GM12878 (cell line): ENCODE data around the gene GGT1. TPM values are rescaled to one million over a fixed set of nuclear protein-coding genes. Genes with fewer than 3 reads are reported as not detected.

ENCODE experiments used
- ATAC-seq: fragments of 200-7000 bp; cut with Tn5 transposase; 3 replicates; pipeline ENCODE4 v1.9.1; 2020; ENCODE audit warnings: mild to moderate bottlenecking, moderate library complexity
- BruUV-seq: library from RNA; stranded (reverse); fragments of 400-500 nt; replicated peaks from 2 replicates; lab custom pipeline; 2021; lab: Mats Ljungman, UMichigan
- CTCF ChIA-PET: fragments of 300-600 bp; sonication (Branson Sonifier 250); formaldehyde crosslinking; extraction: SDS; loops from one replicate; lab custom pipeline; 2021; ENCODE audit warnings: inconsistent platforms; lab: Yijun Ruan, JAX
- POLR2A ChIA-PET: fragments of 350-600 bp; formaldehyde crosslinking; extraction: SDS; loops from one replicate; lab custom pipeline; 2021; ENCODE audit warnings: inconsistent platforms; lab: Charles Lee
- RAD21 ChIA-PET: fragments of 300-600 bp; sonication (Branson Sonifier 250); formaldehyde crosslinking; loops from one replicate; lab custom pipeline; 2023; ENCODE audit warnings: antibody characterized with exemption; ENCODE audit not compliant: unreplicated experiment; lab: Charles Lee
- SMC1A ChIA-PET: fragments of 300-600 bp; sonication (Branson Sonifier 250); formaldehyde crosslinking; loops from one replicate; lab custom pipeline; 2023; ENCODE audit not compliant: unreplicated experiment, uncharacterized antibody; lab: Charles Lee
- DNase-seq: peaks from one replicate; pipeline ENCODE4 v3.0.0-alpha.2; 2011; ENCODE audit warnings: low read depth, low spot score
- FAIRE-seq: peaks from 3 replicates; lab custom pipeline; 2011; peaks lifted over from hg19 to GRCh38; lab: Jason Lieb, UNC
- H2AFZ ChIP-seq: 2 replicates; pipeline ENCODE4 v1.6.0; 2011; ENCODE audit warnings: low read depth, low read length, control low read depth; ENCODE audit not compliant: control insufficient read depth
- H3K27ac ChIP-seq: 2 replicates; pipeline ENCODE4 v1.5.1; 2011; ENCODE audit warnings: control low read depth; ENCODE audit not compliant: control insufficient read depth, insufficient read depth
- H3K27me3 ChIP-seq, 2 experiments: replicated peaks in 1 of 2; 2 replicates each; pipeline versions ENCODE4 v1.6.0 to v1.6.1; 2011; ENCODE audit warnings: low read length in 1 of 2; ENCODE audit not compliant: control insufficient read depth in 2 of 2, insufficient read depth in 2 of 2
- H3K36me3 ChIP-seq, 2 experiments: 2 replicates each; pipeline ENCODE4 v1.5.1; 2011; ENCODE audit warnings: low read length in 1 of 2; ENCODE audit not compliant: control insufficient read depth in 2 of 2, insufficient read depth in 2 of 2
- H3K4me1 ChIP-seq: 2 replicates; pipeline ENCODE4 v1.6.1; 2011; ENCODE audit warnings: mild to moderate bottlenecking, low read length, moderate library complexity, mixed read lengths; ENCODE audit not compliant: control insufficient read depth, insufficient read depth
- H3K4me2 ChIP-seq: 2 replicates; pipeline ENCODE4 v1.6.0; 2011; ENCODE audit warnings: control low read depth; ENCODE audit not compliant: control insufficient read depth, insufficient read depth
- H3K4me3 ChIP-seq: fragments of 200-600 bp; sonication (generic); 2 replicates; pipeline ENCODE4 v1.5.1; 2016
- H3K79me2 ChIP-seq: 2 replicates; pipeline ENCODE4 v1.6.0; 2011; ENCODE audit warnings: low read length; ENCODE audit not compliant: control insufficient read depth, insufficient read depth
- H3K9ac ChIP-seq: 2 replicates; pipeline ENCODE4 v1.8.0; 2011; ENCODE audit warnings: low read length, control low read depth, mixed read lengths; ENCODE audit not compliant: control insufficient read depth, insufficient read depth
- H3K9me3 ChIP-seq: replicated peaks from 3 replicates; pipeline ENCODE4 v1.5.1; 2011; ENCODE audit warnings: mild to moderate bottlenecking, low read length; ENCODE audit not compliant: control insufficient read depth, insufficient read depth
- H4K20me1 ChIP-seq: 2 replicates; pipeline ENCODE4 v1.6.0; 2011; ENCODE audit not compliant: control insufficient read depth, insufficient read depth
- ATF7 ChIP-seq: fragments of 450-650 bp; IDR thresholded peaks from 2 replicates; pipeline ENCODE4 v1.6.1; 2016; ENCODE audit warnings: low read depth, mild to moderate bottlenecking
- BRCA1 ChIP-seq: IDR thresholded peaks from 2 replicates; pipeline ENCODE4 v1.6.1; 2011; ENCODE audit warnings: low read depth, low read length, improper control_type of control experiment
- CBFB ChIP-seq: IDR thresholded peaks from 2 replicates; pipeline ENCODE4 v1.6.1; 2016; ENCODE audit warnings: antibody characterized with exemption, low read depth
- HCFC1 ChIP-seq: fragments of 150-350 bp; IDR thresholded peaks from 2 replicates; pipeline ENCODE4 v1.6.1; 2014; ENCODE audit warnings: low read length
- KDM1A ChIP-seq: fragments of 200-600 bp; sonication (generic); IDR thresholded peaks from 2 replicates; pipeline ENCODE4 v1.6.1; 2016; ENCODE audit warnings: borderline replicate concordance
- MEF2A ChIP-seq: IDR thresholded peaks from 2 replicates; pipeline ENCODE4 v1.6.1; 2011; ENCODE audit warnings: low read depth, mild to moderate bottlenecking, low read length, moderate library complexity; ENCODE audit not compliant: insufficient read depth
- MYC ChIP-seq: IDR thresholded peaks from 2 replicates; pipeline ENCODE4 v1.6.1; 2011; ENCODE audit warnings: mild to moderate bottlenecking, low read length, moderate library complexity, inconsistent platforms; ENCODE audit not compliant: insufficient read depth, insufficient replicate concordance, insufficient read length, severe bottlenecking
- NFIC ChIP-seq: IDR thresholded peaks from 2 replicates; pipeline ENCODE4 v1.6.1; 2012; ENCODE audit warnings: low read depth, mild to moderate bottlenecking, inconsistent platforms, low read length, moderate library complexity
- NFYB ChIP-seq: IDR thresholded peaks from 2 replicates; pipeline ENCODE4 v1.6.1; 2011; ENCODE audit warnings: low read depth, mild to moderate bottlenecking, low read length, improper control_type of control experiment, moderate library complexity; ENCODE audit not compliant: insufficient read depth
- PML ChIP-seq: IDR thresholded peaks from 2 replicates; pipeline ENCODE4 v1.6.1; 2012; ENCODE audit warnings: low read length, inconsistent platforms
- POLR2AphosphoS5 ChIP-seq: IDR thresholded peaks from 2 replicates; pipeline ENCODE4 v1.6.1; 2011; ENCODE audit warnings: mild to moderate bottlenecking, low read length, inconsistent platforms
- RAD21 ChIP-seq: IDR thresholded peaks from 2 replicates; pipeline ENCODE4 v1.6.1; 2011; ENCODE audit warnings: mild to moderate bottlenecking, low read depth, low read length, moderate library complexity; ENCODE audit not compliant: insufficient read depth
- SP1 ChIP-seq: IDR thresholded peaks from one replicate; pipeline ENCODE4 v1.6.1; 2011; ENCODE audit warnings: low read depth, low read length
- ZBTB4 ChIP-seq: fragments of 450-650 bp; formaldehyde crosslinking; IDR thresholded peaks from 2 replicates; pipeline ENCODE4 v1.4.0; 2022; ENCODE audit warnings: mild to moderate bottlenecking, moderate library complexity
- ZNF592 ChIP-seq: fragments of 450-650 bp; IDR thresholded peaks from 2 replicates; pipeline ENCODE4 v1.6.1; 2017; ENCODE audit warnings: mild to moderate bottlenecking, moderate library complexity
- WGBS: methylation state at CpG from one replicate; pipeline ENCODE4 v1.1.6; 2016; ENCODE audit warnings: low lambda C conversion rate; ENCODE audit not compliant: insufficient replicate concordance, insufficient coverage; ENCODE audit errors: missing lambda C conversion rate; 5-methylcytosine and 5-hydroxymethylcytosine counted together
- in situ Hi-C: fragments of 300-500 bp; cut with MboI; formaldehyde crosslinking; loops from 9 replicates; pipeline ENCODE4 v1.14.3; 2018; ENCODE audit warnings: mixed read lengths
- intact Hi-C: fragments of 100-400 bp; cut with micrococcal nuclease; formaldehyde crosslinking; loops from one replicate; pipeline ENCODE4 v1.14.2; 2022; ENCODE audit not compliant: unreplicated experiment
- polyA plus RNA-seq, 11 experiments: library from polyadenylated mRNA; depleted of rRNA in 4 of 11; unstranded in 6 of 11; stranded (reverse) in 5 of 11; fragments of >200 nt; fragmentation: Nextera tagmentation in 4 of 11; fragmentation: Illumina TruSeq in 1 of 11; extraction: Ambion mirVana in 4 of 11; extraction: Trizol in 1 of 11; gene quantifications; 1 replicate in 1 of 11; 2 replicates in 10 of 11; pipeline versions ENCODE4 v1.2.1 to v1.2.3, GENCODE V29; 2011 to 2016; ENCODE audit warnings: inconsistent platforms in 2 of 11, missing spikeins in 2 of 11, low read depth in 1 of 11
- total RNA-seq, 4 experiments: library from RNA; depleted of rRNA in 3 of 4; stranded (reverse); fragments of >200 nt in 3 of 4; fragmentation: Illumina TruSeq in 1 of 4; extraction: Trizol in 1 of 4; gene quantifications; 2 replicates each; pipeline versions ENCODE4 v1.2.1 to v1.2.3, GENCODE V29; 2013 to 2021

Gene GGT1
- total and polyA plus RNA-seq, 10 of the 15 experiments (the other 5 are each of a cell fraction or from before 2014, with no cell fraction given) = 0.47 to 26.6 (median 9.1) TPM

GRCh38 chr22:24585461-24585860, 17.5 kb upstream of the GGT1 start:
- H3K27me3 ChIP-seq = no peaks in the 10 kb centered on the region
- BruUV-seq = no TSS peak
- no peak for ATAC-seq
- ChIA-PET POLR2A (no interaction called here), RAD21 (no interaction called here), CTCF (no interaction called here), SMC1A (no interaction called here)
- 56% methylated on average over 3 of the region's 3 CpGs for WGBS
- intact Hi-C loops (no loop called here), in situ Hi-C loops (no loop called here)
- H3K9me3 ChIP-seq = no peaks in the 10 kb centered on the region
- no peaks in the 10 kb centered on the region for H3K4me1 ChIP-seq
- no peaks in the 10 kb centered on the region for H3K79me2 ChIP-seq
- no peak overlapping the region for H3K27ac ChIP-seq
- FAIRE-seq = no peak
- no peak overlapping the region for H3K4me3 ChIP-seq
- no peaks in the 10 kb centered on the region for H3K36me3 ChIP-seq
- H3K9ac ChIP-seq = no peak overlapping the region
- no peak overlapping the region for H3K4me2 ChIP-seq
- no peaks in the 10 kb centered on the region for H4K20me1 ChIP-seq
- DNase-seq = no peak
- no peak overlapping the region for H2AFZ ChIP-seq
- TF ChIP-seq HCFC1 (no peak), POLR2AphosphoS5 (no peak), MYC (no peak), ZBTB4 (CRISPR knock-in tag) (no peak), SP1 (no peak), BRCA1 (no peak), KDM1A (no peak), PML (no peak), CBFB (no peak), ZNF592 (no peak), ATF7 (no peak), MEF2A (no peak), NFIC (no peak), NFYB (no peak), RAD21 (no peak)
